ENCODE data around the gene TARS2. TPM values are rescaled to one million over a fixed set of nuclear protein-coding genes. Genes with fewer than 3 reads are reported as not detected.

The TARS2 gene
- polyA plus RNA-seq, 3 donors: 12.0 to 14.7 (median 14.6) TPM

- Mint-ChIP-seq H3K4me1 (peaks cover 19% of the 10 kb centered on the region), H3K4me3 (peak overlapping the region in 1 of 2 donors; percentile 94), H3K36me3 (peaks cover 4 to 6% of the 10 kb centered on the region in 2 donors), H3K9me3 (no peaks in the 10 kb centered on the region), H3K27ac (no peak overlapping the region), H3K27me3 (ENCODE audit: low read depth in 3 of 3) (peaks cover 2 to 10% (median 8%) of the 10 kb centered on the region in 3 donors)
- Histone ChIP-seq H3K36me3 (replicated peaks in 1 of 2; ENCODE audit: control insufficient read depth in 1 of 2, insufficient read depth in 2 of 2, low read length in 2 of 2) (no peaks in the 10 kb centered on the region), H3K4me2 (replicated peaks; ENCODE audit: extremely low read depth, low read length, poor library complexity, severe bottlenecking) (peak overlapping the region; percentile 77), H3K4me3 (replicated peaks in 1 of 3; ENCODE audit: low read depth in 2 of 3, low read length in 3 of 3) (peak overlapping the region in 1 of 3 experiments; percentile 76), H3K4me1 (ENCODE audit: control insufficient read depth in 1 of 2, insufficient read depth in 2 of 2, low read length in 2 of 2) (peaks cover 14 to 17% of the 10 kb centered on the region in 2 donors), H3K9ac (ENCODE audit: insufficient read depth, low read length, poor library complexity, severe bottlenecking) (no peak overlapping the region), H3K27ac (ENCODE audit: low read depth in 1 of 2, low read length in 2 of 2) (no peak overlapping the region), H2AFZ (ENCODE audit: insufficient read depth, low read depth, low read length, poor library complexity, severe bottlenecking) (peak overlapping the region; percentile 87), H3K9me3 (replicated peaks in 1 of 2; ENCODE audit: control insufficient read depth in 1 of 2, insufficient read depth in 1 of 2, low read length in 2 of 2) (no peaks in the 10 kb centered on the region), H4K20me1 (ENCODE audit: insufficient read depth, low read length) (no peaks in the 10 kb centered on the region), H3K79me2 (ENCODE audit: insufficient read depth, low read length) (no peaks in the 10 kb centered on the region), H3K27me3 (ENCODE audit: control insufficient read depth in 2 of 2, insufficient read depth in 2 of 2, low read length in 2 of 2) (peaks cover 0 to 5% of the 10 kb centered on the region in 2 donors)
- DNase-seq: no peak
- intact Hi-C loops (cut with micrococcal nuclease): no loop called here
- no CpG with 5 or more reads among the region's 4 CpGs for WGBS (ENCODE audit: insufficient coverage)
- no peak for TF ChIP-seq CTCF (IDR thresholded peaks at IDR 0.05)
These were observed 29.4 kb downstream of the TARS2 start for GRCh38 chr1:150516616-150517015.

- Histone ChIP-seq H3K4me3 (replicated peaks in 1 of 3; ENCODE audit: low read depth in 2 of 3, low read length in 3 of 3) (no peak overlapping the region), H3K4me1 (ENCODE audit: control insufficient read depth in 1 of 2, insufficient read depth in 2 of 2, low read length in 2 of 2) (peaks cover under 1 to 4% of the 10 kb centered on the region in 2 donors), H3K79me2 (ENCODE audit: insufficient read depth, low read length) (no peaks in the 10 kb centered on the region), H3K27ac (ENCODE audit: low read depth in 1 of 2, low read length in 2 of 2) (no peak overlapping the region), H4K20me1 (ENCODE audit: insufficient read depth, low read length) (no peaks in the 10 kb centered on the region), H2AFZ (ENCODE audit: insufficient read depth, low read depth, low read length, poor library complexity, severe bottlenecking) (no peak overlapping the region), H3K36me3 (replicated peaks in 1 of 2; ENCODE audit: control insufficient read depth in 1 of 2, insufficient read depth in 2 of 2, low read length in 2 of 2) (no peaks in the 10 kb centered on the region), H3K9me3 (replicated peaks in 1 of 2; ENCODE audit: control insufficient read depth in 1 of 2, insufficient read depth in 1 of 2, low read length in 2 of 2) (no peaks in the 10 kb centered on the region), H3K9ac (ENCODE audit: insufficient read depth, low read length, poor library complexity, severe bottlenecking) (no peak overlapping the region), H3K4me2 (replicated peaks; ENCODE audit: extremely low read depth, low read length, poor library complexity, severe bottlenecking) (no peak overlapping the region), H3K27me3 (ENCODE audit: control insufficient read depth in 2 of 2, insufficient read depth in 2 of 2, low read length in 2 of 2) (peaks cover 0 to 3% of the 10 kb centered on the region in 2 donors)
- no peak for TF ChIP-seq CTCF (IDR thresholded peaks at IDR 0.05)
- Mint-ChIP-seq H3K27me3 (ENCODE audit: low read depth in 3 of 3) (peaks cover 4 to 7% (median 5%) of the 10 kb centered on the region in 3 donors), H3K36me3 (no peaks in the 10 kb centered on the region), H3K9me3 (no peaks in the 10 kb centered on the region), H3K27ac (no peak overlapping the region), H3K4me3 (no peak overlapping the region), H3K4me1 (peaks cover 2% of the 10 kb centered on the region)
- WGBS (ENCODE audit: insufficient coverage): 83% methylated on average over 1 of the region's 1 CpG
- intact Hi-C loops (cut with micrococcal nuclease): no loop called here
- DNase-seq: no peak
These were observed 34.2 kb downstream of the TARS2 start for GRCh38 chr1:150521196-150521968.

All from CD14-positive monocyte (primary cell).